GM18870 (cell line): Measurements from ENCODE around the gene CALY.

Source experiments
- ATAC-seq: cut with Tn5 transposase; IDR thresholded peaks from one replicate; pipeline ENCODE4 v1.9.1; 2021; ENCODE audit warnings: moderate library complexity; ENCODE audit not compliant: unreplicated experiment

CALY gene

DNA sequence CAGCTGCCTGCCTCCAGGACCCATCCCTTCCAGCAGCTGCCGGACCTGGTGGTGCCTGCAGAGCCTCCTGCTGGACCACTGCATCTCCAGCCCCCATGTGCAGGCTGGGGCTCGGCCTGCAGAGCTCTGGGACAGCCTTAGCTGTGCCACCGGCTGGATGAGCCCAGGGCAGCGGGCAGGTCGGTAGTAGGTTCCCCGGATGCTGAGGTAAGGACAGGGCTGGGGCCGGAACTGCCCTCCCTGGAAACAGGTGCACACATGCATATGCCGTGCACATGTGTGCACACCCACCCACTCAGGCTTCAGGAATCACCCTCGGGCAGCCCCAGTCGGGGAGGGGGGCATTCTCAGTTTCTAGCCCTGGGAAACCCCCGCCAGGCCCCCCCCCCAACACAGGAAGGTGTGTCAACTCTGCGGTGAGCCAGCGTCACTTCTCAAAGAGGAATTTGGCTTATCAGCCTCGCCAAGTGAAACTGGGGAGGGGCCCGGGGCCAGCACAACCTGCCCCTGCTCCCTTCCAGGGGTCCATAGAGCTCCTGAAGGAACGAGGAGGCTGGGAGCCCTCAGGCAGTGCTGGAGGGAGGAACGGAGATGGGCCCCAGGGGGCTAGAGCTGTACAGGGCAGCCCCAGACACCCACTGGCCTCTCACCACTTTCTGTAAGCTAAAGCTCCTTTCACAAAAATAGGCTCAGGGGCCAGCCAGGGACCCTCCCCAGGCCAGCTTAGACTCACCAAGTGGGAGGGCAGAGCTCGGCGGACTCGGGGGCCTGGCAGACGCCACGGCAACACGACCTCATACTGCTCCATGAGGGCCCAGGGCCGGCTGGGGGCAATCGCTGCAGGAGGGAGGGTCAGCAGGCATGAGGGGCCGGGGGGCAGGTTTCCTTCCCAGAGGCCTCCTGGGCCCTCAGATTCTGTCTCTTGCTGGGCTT, 61.7 kb downstream of the CALY start:
- ATAC-seq = peak; percentile 51
